H1 (cell line): ENCODE measurements around the gene ASCC3. TPM values are rescaled to one million over a fixed set of nuclear protein-coding genes. Genes with fewer than 3 reads are reported as not detected.

Source experiments
- CHD2 ChIP-seq: IDR thresholded peaks from 2 replicates; pipeline ENCODE4 v1.6.1; 2012; ENCODE audit warnings: low read length, improper control_type of control experiment
- JUND ChIP-seq: IDR thresholded peaks from 2 replicates; pipeline ENCODE4 v1.6.1; 2011; ENCODE audit warnings: mild to moderate bottlenecking, improper control_type of control experiment, low read length
- KDM1A ChIP-seq: fragments of 200-600, 300-600 bp; sonication (generic); IDR thresholded peaks from 2 replicates; pipeline ENCODE4 v1.7.1; 2016; ENCODE audit warnings: mild to moderate bottlenecking, low read length, borderline replicate concordance
- KDM4A ChIP-seq: IDR thresholded peaks from one replicate; pipeline ENCODE4 v1.7.1; 2012; ENCODE audit warnings: low read depth, mild to moderate bottlenecking, moderate library complexity, low read length, inconsistent platforms; ENCODE audit not compliant: severe bottlenecking
- PHF8 ChIP-seq: fragments of 200-600 bp; sonication (generic); conservative IDR thresholded peaks from 2 replicates; pipeline ENCODE4 v1.7.1; 2012; ENCODE audit warnings: low read depth, mild to moderate bottlenecking, inconsistent platforms, low read length, moderate library complexity
- SIN3A ChIP-seq, 2 experiments: IDR thresholded peaks in 1 of 2; conservative IDR thresholded peaks in 1 of 2; 2 replicates each; pipeline ENCODE4 v1.6.1; 2011 to 2012; ENCODE audit warnings: low read length in 2 of 2, improper control_type of control experiment in 1 of 2, low read depth in 1 of 2, mild to moderate bottlenecking in 1 of 2
- SUZ12 ChIP-seq: fragments of 200-600 bp; sonication (generic); IDR thresholded peaks from 2 replicates; pipeline ENCODE4 v1.6.1; 2012; ENCODE audit warnings: mild to moderate bottlenecking, inconsistent platforms, low read length, moderate library complexity, mixed read lengths
- polyA plus RNA-seq, 7 experiments: library from polyadenylated mRNA; depleted of rRNA in 3 of 7; stranded (reverse) in 5 of 7; unstranded in 2 of 7; fragments of >200 nt in 5 of 7; fragments of 200-250 nt in 2 of 7; gene quantifications; 1 replicate in 5 of 7; 2 replicates in 1 of 7; 4 replicates in 1 of 7; pipeline versions ENCODE4 v1.2.1 to v1.2.3, GENCODE V29; 2011 to 2013; ENCODE audit warnings: missing spikeins in 2 of 7, mixed read lengths in 2 of 7
- total RNA-seq: library from RNA; stranded (reverse); fragmentation: NEBNext Ultra II Directional; extraction: Animal tissue kit (Norgen Biotek cat#: 25700); gene quantifications from 2 replicates; pipeline ENCODE4 v1.2.1, GENCODE V29; 2021

ASCC3 gene
- total and polyA plus RNA-seq, 2 of the 8 experiments (the other 6 are each of a cell fraction or from before 2014, with no cell fraction given), result 37.5 to 77.8 TPM

DNA sequence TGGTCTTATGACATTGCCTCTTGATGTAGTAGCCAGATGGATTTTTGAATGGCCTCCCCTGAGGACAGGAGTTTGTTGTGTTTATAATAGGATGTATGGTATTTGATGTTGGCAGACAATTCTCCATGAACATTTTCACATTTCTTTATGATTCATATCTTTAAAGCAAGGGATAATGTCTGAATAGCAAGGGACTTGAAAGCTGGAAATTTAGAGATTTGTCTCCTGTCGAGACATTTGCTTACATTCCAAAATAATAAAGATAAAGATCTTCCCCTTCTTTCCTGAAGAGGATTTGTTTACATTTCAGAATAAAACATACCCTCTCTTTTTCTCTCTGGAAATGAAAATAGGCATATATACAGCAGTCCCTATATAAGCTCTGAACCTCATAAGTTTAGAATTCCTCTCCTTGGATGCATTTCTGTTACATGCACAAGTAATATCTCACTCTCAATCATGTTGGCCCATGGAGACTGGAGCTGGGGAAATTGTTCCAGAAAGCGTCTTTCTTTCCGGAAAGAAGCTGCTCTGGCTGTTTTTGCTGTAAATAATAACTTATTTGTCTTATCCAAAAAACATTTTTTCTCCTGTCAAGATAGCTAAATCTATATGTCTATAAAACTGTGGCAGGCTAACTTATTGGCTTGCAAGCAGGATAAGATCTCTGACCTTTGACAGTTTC is 42.5 kb upstream of the ASCC3 start (continued):
- TF ChIP-seq CHD2, result no peak
- TF ChIP-seq JUND, result no peak
- TF ChIP-seq SUZ12, result no peak
- TF ChIP-seq PHF8, result no peak
- no peak for TF ChIP-seq KDM4A
- no peak for TF ChIP-seq SIN3A (conservative IDR thresholded peaks at IDR 0.05 in 1 of 2, IDR thresholded peaks at IDR 0.05 in 1 of 2; ENCODE audit: low read depth in 1 of 2, low read length in 2 of 2)
- TF ChIP-seq KDM1A, result no peak
